Choroid plexus epithelial cell (primary cell): ENCODE measurements around the gene NOS2.

Experiments
- DNase-seq: peaks from one replicate; pipeline ENCODE4 v3.0.0-alpha.2; 2010; ENCODE audit warnings: low read depth
- H3K4me3 ChIP-seq: 2 replicates; pipeline ENCODE4 v1.5.1; 2011; ENCODE audit warnings: low read depth, mild to moderate bottlenecking, control low read depth, low read length, moderate library complexity
- CTCF ChIP-seq: conservative IDR thresholded peaks from 2 replicates; pipeline ENCODE4 v1.5.1; 2011; ENCODE audit warnings: low read depth, mild to moderate bottlenecking, control low read depth, inconsistent platforms, low read length, moderate library complexity

NOS2 gene

GRCh38 chr17:27810211-27810901, 10.0 kb upstream of the NOS2 start:
- no peak overlapping the region for H3K4me3 ChIP-seq
- DNase-seq: no peak
- TF ChIP-seq CTCF: no peak

- no peak overlapping the region for H3K4me3 ChIP-seq
- DNase-seq: no peak
- no peak for TF ChIP-seq CTCF
Measured at GRCh38 chr17:27809555-27809954, 9.2 kb upstream of the NOS2 start.

- no peak for DNase-seq
- no peak for TF ChIP-seq CTCF
- H3K4me3 ChIP-seq: no peak overlapping the region
Measured at GRCh38 chr17:27808628-27809027, 8.3 kb upstream of the NOS2 start.

- no peak overlapping the region for H3K4me3 ChIP-seq
- TF ChIP-seq CTCF: no peak
- no peak for DNase-seq
Measured at GRCh38 chr17:27807567-27808470, 7.5 kb upstream of the NOS2 start.

- peak; percentile 95 for DNase-seq
- peak; percentile 90 for TF ChIP-seq CTCF
- peak overlapping the region; percentile 44 for H3K4me3 ChIP-seq
Measured at GRCh38 chr17:27805520-27806146, 5.3 kb upstream of the NOS2 start.

GRCh38 chr17:27804113-27804512, 3.8 kb upstream of the NOS2 start:
- TF ChIP-seq CTCF: no peak
- DNase-seq: no peak
- no peak overlapping the region for H3K4me3 ChIP-seq
